Tibial artery (tissue), 4 donors: Measurements from ENCODE around the gene ARHGAP19.

Source experiments
- DNase-seq, 2 donors: peaks; one replicate each; pipeline ENCODE4 v3.0.0-alpha.2; 2019
- H3K27ac ChIP-seq, 2 donors: fragments of 200-600 bp; sonication (generic) in 1 of 2; 1 replicate in 1 of 2; 2 replicates in 1 of 2; pipeline ENCODE4 v1.5.1; 2018 to 2019; ENCODE audit warnings: mild to moderate bottlenecking in 1 of 2
- H3K27me3 ChIP-seq, 2 donors: fragments of 200-600 bp; sonication (generic) in 1 of 2; one replicate each; pipeline versions ENCODE4 v1.5.1 to v1.6.0; 2016 to 2019
- H3K36me3 ChIP-seq, 3 donors: fragments of 200-600 bp; sonication (generic) in 2 of 3; one replicate each; pipeline ENCODE4 v1.5.1; 2016 to 2019; ENCODE audit warnings: mild to moderate bottlenecking in 2 of 3
- H3K4me1 ChIP-seq, 4 donors: fragments of 200-600 bp; sonication (generic) in 2 of 4; 1 replicate in 3 of 4; 2 replicates in 1 of 4; pipeline ENCODE4 v1.5.1; 2016 to 2019
- H3K4me3 ChIP-seq, 2 donors: fragments of 200-600 bp; sonication (generic) in 1 of 2; 1 replicate in 1 of 2; 2 replicates in 1 of 2; pipeline ENCODE4 v1.5.1; 2018 to 2019; ENCODE audit warnings: mild to moderate bottlenecking in 2 of 2
- H3K9me3 ChIP-seq, 3 donors: fragments of 200-600 bp; sonication (generic) in 1 of 3; one replicate each; pipeline ENCODE4 v1.5.1; 2016 to 2019
- CTCF ChIP-seq, 2 experiments: fragments of 200-600 bp in 1 of 2; fragments of 450-650 bp in 1 of 2; IDR thresholded peaks; one replicate each; pipeline ENCODE4 v1.5.1; 2017 to 2019; ENCODE audit warnings: antibody characterized with exemption in 2 of 2, mild to moderate bottlenecking in 1 of 2, moderate library complexity in 1 of 2
- intact Hi-C: fragments of 100-400 bp; cut with DNase I; formaldehyde crosslinking; loops from one replicate; pipeline ENCODE4 v1.15.0; 2023; ENCODE audit warnings: low total_unique reads

Gene ARHGAP19

GRCh38 chr10:97261183-97261582 lies 31.3 kb downstream of the ARHGAP19 start:
- no peak overlapping the region for H3K4me3 ChIP-seq
- no peaks in the 10 kb centered on the region for H3K4me1 ChIP-seq
- TF ChIP-seq CTCF (IDR thresholded peaks at IDR 0.05): no peak
- H3K27ac ChIP-seq: no peak overlapping the region
- H3K36me3 ChIP-seq: peaks cover 0 to 36% (median 4%) of the 10 kb centered on the region in 3 donors
- DNase-seq: no peak
- H3K27me3 ChIP-seq: no peaks in the 10 kb centered on the region
- no peaks in the 10 kb centered on the region for H3K9me3 ChIP-seq
- intact Hi-C loops: no loop called here

- no peak for TF ChIP-seq CTCF (IDR thresholded peaks at IDR 0.05)
- Histone ChIP-seq H3K27ac (no peak overlapping the region), H3K9me3 (no peaks in the 10 kb centered on the region), H3K27me3 (no peaks in the 10 kb centered on the region), H3K36me3 (peaks cover 6 to 42% (median 10%) of the 10 kb centered on the region in 3 donors), H3K4me1 (no peaks in the 10 kb centered on the region), H3K4me3 (no peak overlapping the region)
- intact Hi-C loops: no loop called here
- DNase-seq: no peak
These were observed 33.3 kb downstream of the ARHGAP19 start for GRCh38 chr10:97259119-97259518.

- TF ChIP-seq CTCF (IDR thresholded peaks at IDR 0.05): no peak
- no peaks in the 10 kb centered on the region for H3K9me3 ChIP-seq
- no peak overlapping the region for H3K4me3 ChIP-seq
- H3K27ac ChIP-seq: no peak overlapping the region
- no peak for DNase-seq
- intact Hi-C loops: no loop called here
- no peaks in the 10 kb centered on the region for H3K27me3 ChIP-seq
- peaks cover 6 to 34% (median 10%) of the 10 kb centered on the region in 3 donors for H3K36me3 ChIP-seq
- no peaks in the 10 kb centered on the region for H3K4me1 ChIP-seq
These were observed 36.1 kb downstream of the ARHGAP19 start for GRCh38 chr10:97256356-97256755.

GRCh38 chr10:97255512-97256293 lies 36.7 kb downstream of the ARHGAP19 start:
- no peaks in the 10 kb centered on the region for H3K27me3 ChIP-seq
- intact Hi-C loops: no loop called here
- H3K27ac ChIP-seq: no peak overlapping the region
- H3K4me3 ChIP-seq: no peak overlapping the region
- no peaks in the 10 kb centered on the region for H3K9me3 ChIP-seq
- TF ChIP-seq CTCF (IDR thresholded peaks at IDR 0.05): no peak
- H3K4me1 ChIP-seq: no peaks in the 10 kb centered on the region
- peaks cover 6 to 34% (median 10%) of the 10 kb centered on the region in 3 donors for H3K36me3 ChIP-seq
- no peak for DNase-seq

GRCh38 chr10:97254694-97255093 lies 37.7 kb downstream of the ARHGAP19 start:
- H3K27me3 ChIP-seq: no peaks in the 10 kb centered on the region
- no peaks in the 10 kb centered on the region for H3K9me3 ChIP-seq
- DNase-seq: no peak
- no peak for TF ChIP-seq CTCF (IDR thresholded peaks at IDR 0.05)
- H3K4me1 ChIP-seq: no peaks in the 10 kb centered on the region
- H3K4me3 ChIP-seq: no peak overlapping the region
- peaks cover 6 to 34% (median 10%) of the 10 kb centered on the region in 3 donors for H3K36me3 ChIP-seq
- H3K27ac ChIP-seq: no peak overlapping the region
- intact Hi-C loops: no loop called here
